Ishikawa (cell line): ENCODE data around the gene RPA1.

Source experiments
- CEBPB ChIP-seq: IDR thresholded peaks from 2 replicates; pipeline ENCODE4 v1.6.1; 2012
- CREB1 ChIP-seq: IDR thresholded peaks from 2 replicates; pipeline ENCODE4 v1.6.1; 2012; ENCODE audit warnings: low read depth
- EGR1 ChIP-seq: IDR thresholded peaks from 2 replicates; pipeline ENCODE4 v1.6.1; 2012
- EP300 ChIP-seq: IDR thresholded peaks from 2 replicates; pipeline ENCODE4 v1.6.1; 2012; ENCODE audit warnings: borderline replicate concordance
- FOXM1 ChIP-seq: IDR thresholded peaks from 2 replicates; pipeline ENCODE4 v1.6.1; 2012; ENCODE audit warnings: low read depth, borderline replicate concordance
- NFIC ChIP-seq: IDR thresholded peaks from 2 replicates; pipeline ENCODE4 v1.6.1; 2012
- RAD21 ChIP-seq: IDR thresholded peaks from 2 replicates; pipeline ENCODE4 v1.6.1; 2012; ENCODE audit warnings: low read depth
- TAF1 ChIP-seq: IDR thresholded peaks from 2 replicates; pipeline ENCODE4 v1.6.1; 2012; ENCODE audit warnings: low read depth, mild to moderate bottlenecking
- TCF12 ChIP-seq: IDR thresholded peaks from 2 replicates; pipeline ENCODE4 v1.6.1; 2012; ENCODE audit warnings: low read depth
- TEAD4 ChIP-seq: IDR thresholded peaks from 2 replicates; pipeline ENCODE4 v1.6.1; 2012
- YY1 ChIP-seq: IDR thresholded peaks from 2 replicates; pipeline ENCODE4 v1.6.1; 2012; ENCODE audit warnings: low read depth
- ZBTB7A ChIP-seq: IDR thresholded peaks from 2 replicates; pipeline ENCODE4 v1.6.1; 2012; ENCODE audit warnings: low read depth
- TF ChIP-seq, protein P1 (sequence below): IDR thresholded peaks from 2 replicates; pipeline ENCODE4 v1.6.1; 2012
- TF ChIP-seq, protein P2 (sequence below): IDR thresholded peaks from 2 replicates; pipeline ENCODE4 v1.6.1; 2012; ENCODE audit warnings: low read depth, mild to moderate bottlenecking
- TF ChIP-seq, protein P3 (sequence below): IDR thresholded peaks from 2 replicates; pipeline ENCODE4 v1.6.1; 2012

The RPA1 gene

DNA sequence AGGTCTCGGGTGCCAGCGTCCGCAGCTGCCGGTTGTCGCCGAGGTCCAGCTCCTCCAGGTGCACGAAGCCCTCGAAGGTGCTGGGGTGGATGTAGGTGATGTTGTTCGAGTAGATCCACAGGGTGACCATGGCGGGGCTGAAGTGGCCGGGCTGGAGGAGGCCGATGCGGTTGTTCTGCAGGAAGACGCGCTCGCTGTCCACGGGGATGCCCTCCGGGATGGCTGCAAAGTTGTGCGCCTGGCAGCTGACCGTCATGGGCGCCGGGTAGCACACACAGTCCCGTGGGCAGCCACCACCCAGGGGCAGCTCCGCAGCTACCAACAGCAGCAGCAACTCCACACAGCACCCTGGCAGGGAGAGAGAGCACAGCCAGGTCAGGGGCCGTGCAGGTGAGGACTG lies 107.7 kb downstream of the RPA1 start:
- TF ChIP-seq, protein P1, sequence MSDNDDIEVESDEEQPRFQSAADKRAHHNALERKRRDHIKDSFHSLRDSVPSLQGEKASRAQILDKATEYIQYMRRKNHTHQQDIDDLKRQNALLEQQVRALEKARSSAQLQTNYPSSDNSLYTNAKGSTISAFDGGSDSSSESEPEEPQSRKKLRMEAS: no peak
- no peak for TF ChIP-seq FOXM1

DNA sequence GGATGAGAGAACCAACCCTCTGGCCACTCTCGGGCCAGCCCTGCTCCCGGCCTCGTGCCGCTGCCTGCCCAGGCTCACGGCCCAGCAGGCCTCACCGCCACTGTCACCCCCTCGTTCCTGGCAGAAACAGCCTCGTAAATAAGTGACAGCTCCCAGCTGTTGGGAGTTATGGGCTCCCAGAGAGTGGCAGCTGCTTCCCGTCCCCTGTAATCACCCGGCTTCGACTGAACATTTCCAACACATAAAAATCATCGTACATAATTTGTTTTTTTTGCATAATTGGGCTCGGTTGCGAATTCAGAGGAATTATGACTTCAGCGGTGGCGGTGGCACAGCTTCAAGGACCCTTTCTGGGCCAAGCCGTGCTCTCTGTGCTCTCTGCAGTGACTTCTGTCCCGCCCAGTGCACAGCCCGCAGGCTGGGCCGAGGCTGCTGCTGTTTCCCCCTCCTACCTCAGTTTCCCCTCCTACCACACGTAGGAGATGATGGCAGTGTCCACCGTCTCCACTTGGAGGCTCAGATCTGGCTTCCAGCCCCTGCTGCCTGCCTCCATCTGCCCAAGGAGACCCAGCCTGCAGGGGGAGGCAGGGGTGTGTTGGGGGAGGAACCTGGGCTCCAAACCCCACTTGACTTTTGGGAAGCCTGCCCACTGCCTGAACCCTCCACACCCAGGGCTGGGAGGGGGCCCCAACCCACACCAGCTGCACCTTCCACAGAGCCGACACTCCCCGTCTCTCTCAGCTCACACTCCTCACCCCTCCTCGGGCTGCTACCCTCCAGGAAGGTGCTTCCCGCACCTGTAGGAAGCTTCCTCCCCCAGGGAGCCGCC lies 110.4 kb downstream of the RPA1 start:
- no peak for TF ChIP-seq CEBPB
- TF ChIP-seq RAD21: no peak
- TF ChIP-seq YY1: no peak
- TF ChIP-seq, protein P2, sequence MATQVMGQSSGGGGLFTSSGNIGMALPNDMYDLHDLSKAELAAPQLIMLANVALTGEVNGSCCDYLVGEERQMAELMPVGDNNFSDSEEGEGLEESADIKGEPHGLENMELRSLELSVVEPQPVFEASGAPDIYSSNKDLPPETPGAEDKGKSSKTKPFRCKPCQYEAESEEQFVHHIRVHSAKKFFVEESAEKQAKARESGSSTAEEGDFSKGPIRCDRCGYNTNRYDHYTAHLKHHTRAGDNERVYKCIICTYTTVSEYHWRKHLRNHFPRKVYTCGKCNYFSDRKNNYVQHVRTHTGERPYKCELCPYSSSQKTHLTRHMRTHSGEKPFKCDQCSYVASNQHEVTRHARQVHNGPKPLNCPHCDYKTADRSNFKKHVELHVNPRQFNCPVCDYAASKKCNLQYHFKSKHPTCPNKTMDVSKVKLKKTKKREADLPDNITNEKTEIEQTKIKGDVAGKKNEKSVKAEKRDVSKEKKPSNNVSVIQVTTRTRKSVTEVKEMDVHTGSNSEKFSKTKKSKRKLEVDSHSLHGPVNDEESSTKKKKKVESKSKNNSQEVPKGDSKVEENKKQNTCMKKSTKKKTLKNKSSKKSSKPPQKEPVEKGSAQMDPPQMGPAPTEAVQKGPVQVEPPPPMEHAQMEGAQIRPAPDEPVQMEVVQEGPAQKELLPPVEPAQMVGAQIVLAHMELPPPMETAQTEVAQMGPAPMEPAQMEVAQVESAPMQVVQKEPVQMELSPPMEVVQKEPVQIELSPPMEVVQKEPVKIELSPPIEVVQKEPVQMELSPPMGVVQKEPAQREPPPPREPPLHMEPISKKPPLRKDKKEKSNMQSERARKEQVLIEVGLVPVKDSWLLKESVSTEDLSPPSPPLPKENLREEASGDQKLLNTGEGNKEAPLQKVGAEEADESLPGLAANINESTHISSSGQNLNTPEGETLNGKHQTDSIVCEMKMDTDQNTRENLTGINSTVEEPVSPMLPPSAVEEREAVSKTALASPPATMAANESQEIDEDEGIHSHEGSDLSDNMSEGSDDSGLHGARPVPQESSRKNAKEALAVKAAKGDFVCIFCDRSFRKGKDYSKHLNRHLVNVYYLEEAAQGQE: no peak
- no peak for TF ChIP-seq FOXM1
- TF ChIP-seq, protein P3, sequence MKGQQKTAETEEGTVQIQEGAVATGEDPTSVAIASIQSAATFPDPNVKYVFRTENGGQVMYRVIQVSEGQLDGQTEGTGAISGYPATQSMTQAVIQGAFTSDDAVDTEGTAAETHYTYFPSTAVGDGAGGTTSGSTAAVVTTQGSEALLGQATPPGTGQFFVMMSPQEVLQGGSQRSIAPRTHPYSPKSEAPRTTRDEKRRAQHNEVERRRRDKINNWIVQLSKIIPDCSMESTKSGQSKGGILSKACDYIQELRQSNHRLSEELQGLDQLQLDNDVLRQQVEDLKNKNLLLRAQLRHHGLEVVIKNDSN: no peak
- no peak for TF ChIP-seq TCF12
- TF ChIP-seq EGR1: no peak
- TF ChIP-seq NFIC: no peak
- no peak for TF ChIP-seq ZBTB7A
- TF ChIP-seq CREB1: no peak
- TF ChIP-seq TEAD4: no peak
- no peak for TF ChIP-seq TAF1
- TF ChIP-seq, protein P1: no peak

DNA sequence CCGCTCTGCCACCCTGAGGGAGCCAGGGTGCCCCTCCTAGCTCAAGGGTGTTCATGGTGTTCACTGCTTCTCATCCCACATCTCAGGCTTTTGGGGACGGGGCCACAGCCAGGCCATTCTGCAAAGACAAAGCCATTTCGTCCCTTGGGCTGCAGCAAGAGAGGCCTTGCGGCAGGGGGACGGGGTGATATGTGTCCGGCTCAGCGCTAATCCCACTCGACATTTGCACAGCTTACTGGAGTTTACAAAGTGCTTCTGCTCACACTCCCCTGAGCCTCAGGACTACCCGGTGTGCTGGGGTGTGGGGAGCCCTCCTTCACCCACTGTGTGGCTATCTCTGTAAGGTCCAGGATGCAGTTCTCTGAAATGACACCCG lies 111.0 kb downstream of the RPA1 start:
- TF ChIP-seq, protein P1: no peak
- TF ChIP-seq NFIC: no peak
- no peak for TF ChIP-seq RAD21
- no peak for TF ChIP-seq EP300
- TF ChIP-seq, protein P2: no peak
- no peak for TF ChIP-seq TAF1
- TF ChIP-seq YY1: no peak
- no peak for TF ChIP-seq ZBTB7A
- no peak for TF ChIP-seq TCF12
- TF ChIP-seq, protein P3: no peak
- no peak for TF ChIP-seq CREB1
- no peak for TF ChIP-seq TEAD4
- TF ChIP-seq CEBPB: no peak
- TF ChIP-seq FOXM1: no peak
- no peak for TF ChIP-seq EGR1

DNA sequence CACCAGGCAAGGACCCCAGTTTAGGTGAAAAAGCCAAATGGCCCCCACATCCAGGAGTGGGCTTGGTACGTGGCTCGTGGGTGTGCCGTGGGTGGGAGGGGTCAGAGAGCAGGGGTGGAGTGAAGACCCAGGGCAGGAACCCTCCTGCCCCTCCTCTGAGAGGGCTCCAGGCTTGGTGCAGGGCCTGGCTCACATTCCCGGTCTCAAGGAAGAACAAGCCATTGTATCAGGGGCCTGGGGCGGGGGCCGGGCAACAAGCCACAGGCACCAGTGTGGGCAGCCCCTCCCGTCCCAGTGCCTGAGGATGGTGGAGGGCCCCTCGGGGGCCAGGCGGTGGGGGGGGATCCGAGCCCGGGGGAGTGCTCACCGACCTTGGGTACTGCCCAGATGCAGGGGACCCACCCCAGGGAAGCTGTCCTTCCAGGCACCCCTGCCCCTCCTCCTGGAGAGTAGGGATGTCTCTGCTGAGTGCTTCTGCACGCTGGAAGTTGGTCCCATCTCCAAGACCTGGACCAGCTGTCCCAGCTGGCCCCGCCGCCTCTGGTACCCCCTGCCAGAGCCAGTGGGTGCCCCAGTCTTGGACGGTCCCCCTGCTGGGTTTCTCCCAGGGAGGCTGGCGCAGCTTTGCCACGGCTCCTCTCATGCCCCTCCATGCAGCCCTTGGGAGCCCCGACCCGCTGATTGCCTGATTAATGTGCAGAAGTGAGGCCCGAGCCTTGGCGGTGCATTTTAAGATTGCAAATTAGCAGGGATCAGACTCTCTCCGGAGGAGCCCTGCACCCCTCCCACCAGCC lies 111.7 kb downstream of the RPA1 start:
- TF ChIP-seq CREB1: no peak
- no peak for TF ChIP-seq TCF12
- TF ChIP-seq RAD21: no peak
- no peak for TF ChIP-seq EGR1
- TF ChIP-seq FOXM1: no peak
- TF ChIP-seq YY1: no peak
- TF ChIP-seq NFIC: no peak
- TF ChIP-seq ZBTB7A: no peak
- TF ChIP-seq EP300: no peak
- TF ChIP-seq CEBPB: no peak
- no peak for TF ChIP-seq TEAD4
- TF ChIP-seq, protein P2: no peak
- TF ChIP-seq, protein P1: no peak
- no peak for TF ChIP-seq TAF1
